ENCODE measurements around the gene PIEZO2. TPM values are rescaled to one million over a fixed set of nuclear protein-coding genes. Genes with fewer than 3 reads are reported as not detected.

Gene PIEZO2
- total and polyA plus RNA-seq, 2 of the 8 experiments (the other 6 are each of a cell fraction or from before 2014, with no cell fraction given): 4.7 to 16.5 TPM

- Histone ChIP-seq H3K18ac (ENCODE audit: extremely low read depth, low read length) (no peak overlapping the region), H3K4me1 (replicated peaks in 1 of 4; ENCODE audit: control insufficient read depth in 3 of 4, insufficient read depth in 4 of 4, low read length in 3 of 4) (no peaks in the 10 kb centered on the region), H4K20me1 (replicated peaks in 1 of 2; ENCODE audit: control insufficient read depth in 1 of 2, insufficient read depth in 2 of 2, low read length in 2 of 2) (no peaks in the 10 kb centered on the region), H3K27ac (ENCODE audit: low read depth, low read length) (no peak overlapping the region), H2BK15ac (ENCODE audit: low read length) (no peak overlapping the region), H3K36me3 (ENCODE audit: control insufficient read depth in 2 of 4, insufficient read depth in 4 of 4, low read length in 3 of 4) (no peaks in the 10 kb centered on the region), H3K4ac (replicated peaks; ENCODE audit: insufficient read length, low read depth, low read length) (no peak overlapping the region), H3K56ac (replicated peaks; ENCODE audit: insufficient read length, low read depth, low read length) (no peak overlapping the region), H4K5ac (ENCODE audit: insufficient read length, low read depth, low read length) (no peak overlapping the region), H3K4me2 (ENCODE audit: insufficient read depth in 1 of 2, low read depth in 2 of 2, low read length in 2 of 2) (no peak overlapping the region), H3K9me3 (ENCODE audit: insufficient read depth in 2 of 2, low read depth in 1 of 2, low read length in 1 of 2) (no peaks in the 10 kb centered on the region), H3K79me1 (ENCODE audit: low read depth, low read length) (no peaks in the 10 kb centered on the region), H3K23ac (ENCODE audit: insufficient read length) (no peak overlapping the region), H2AK5ac (ENCODE audit: low read depth, low read length) (no peak overlapping the region), H4K8ac (ENCODE audit: extremely low read depth, insufficient read depth, low read length) (no peak overlapping the region), H3K9ac (replicated peaks in 1 of 4; ENCODE audit: extremely low read depth in 1 of 4, low read depth in 3 of 4, low read length in 3 of 4) (no peak overlapping the region), H2BK120ac (replicated peaks; ENCODE audit: low read depth, low read length) (no peak overlapping the region), H3K27me3 (replicated peaks in 1 of 4; ENCODE audit: control insufficient read depth in 3 of 4, extremely low read depth in 1 of 4, insufficient read depth in 3 of 4, low read length in 3 of 4) (no peaks in the 10 kb centered on the region), H2BK5ac (ENCODE audit: low read depth, low read length) (no peak overlapping the region), H2BK12ac (ENCODE audit: low read depth, low read length) (no peak overlapping the region), H3K79me2 (ENCODE audit: control insufficient read depth in 1 of 2, insufficient read depth in 2 of 2, low read length in 2 of 2) (no peaks in the 10 kb centered on the region), H3K14ac (ENCODE audit: insufficient read length) (no peak overlapping the region), H2AFZ (ENCODE audit: low read length) (no peak overlapping the region), H3K4me3 (ENCODE audit: extremely low read depth in 1 of 4, insufficient read depth in 2 of 4, low read depth in 3 of 4, low read length in 4 of 4) (no peak overlapping the region), H3K23me2 (ENCODE audit: low read depth, low read length) (no peaks in the 10 kb centered on the region), H4K91ac (replicated peaks; ENCODE audit: insufficient read length, low read length) (no peak overlapping the region), H2BK20ac (ENCODE audit: low read length) (no peak overlapping the region)
- CTCF ChIA-PET (ENCODE audit: partially characterized antibody): interaction anchor here (2.5 kb wide), 1 partner anchor 20 kb away, joined by 11 read pairs; no protein-coding TSS in a partner anchor
- FAIRE-seq (no peak), DNase-seq (ENCODE audit: low read depth in 1 of 2, low spot score in 2 of 2) (no peak)
- POLR2A ChIA-PET (ENCODE audit: partially characterized antibody): no interaction called here
- 88% methylated on average over 4 of the region's 4 CpGs; no CpG with 5 or more reads in 1 of the 2 experiments for WGBS, 2 experiments (ENCODE audit: extremely low coverage in 1 of 2, insufficient coverage in 1 of 2, insufficient read length in 1 of 2, insufficient replicate concordance in 2 of 2, low coverage in 1 of 2, low lambda C conversion rate in 2 of 2, missing lambda C conversion rate in 1 of 2)
- TF ChIP-seq CEBPB (IDR thresholded peaks at IDR 0.05; ENCODE audit: low read depth, low read length) (no peak), TAF1 (IDR thresholded peaks at IDR 0.05; ENCODE audit: low read depth, low read length) (no peak), NRF1 (IDR thresholded peaks at IDR 0.05; ENCODE audit: low read depth, low read length) (no peak), ATF3 (IDR thresholded peaks at IDR 0.05; ENCODE audit: insufficient read depth, low read depth, low read length) (no peak), KDM4A (IDR thresholded peaks at IDR 0.05; ENCODE audit: low read depth, low read length, severe bottlenecking) (no peak), EGR1 (IDR thresholded peaks at IDR 0.05; ENCODE audit: borderline replicate concordance, low read depth, low read length) (no peak), RAD21 (IDR thresholded peaks at IDR 0.05 in 1 of 2, conservative IDR thresholded peaks at IDR 0.05 in 1 of 2; ENCODE audit: low read depth in 2 of 2, low read length in 2 of 2) (no peak), EZH2 (IDR thresholded peaks at IDR 0.05; ENCODE audit: low read depth, low read length, severe bottlenecking) (no peak), ATF2 (IDR thresholded peaks at IDR 0.05; ENCODE audit: low read length) (no peak)
These were observed 14.4 kb downstream of the PIEZO2 start for GRCh38 chr18:11134940-11135339.
